ENCODE measurements around the gene EFCAB14.
A peak's percentile ranks its signal among the peaks of the same experiment; 100 is the strongest.
"Not testable (repeated sequence)": the region's sequence is repeated elsewhere in the genome, so short reads cannot be mapped to it uniquely, and the experiment has no call there.

The EFCAB14 gene

DNA sequence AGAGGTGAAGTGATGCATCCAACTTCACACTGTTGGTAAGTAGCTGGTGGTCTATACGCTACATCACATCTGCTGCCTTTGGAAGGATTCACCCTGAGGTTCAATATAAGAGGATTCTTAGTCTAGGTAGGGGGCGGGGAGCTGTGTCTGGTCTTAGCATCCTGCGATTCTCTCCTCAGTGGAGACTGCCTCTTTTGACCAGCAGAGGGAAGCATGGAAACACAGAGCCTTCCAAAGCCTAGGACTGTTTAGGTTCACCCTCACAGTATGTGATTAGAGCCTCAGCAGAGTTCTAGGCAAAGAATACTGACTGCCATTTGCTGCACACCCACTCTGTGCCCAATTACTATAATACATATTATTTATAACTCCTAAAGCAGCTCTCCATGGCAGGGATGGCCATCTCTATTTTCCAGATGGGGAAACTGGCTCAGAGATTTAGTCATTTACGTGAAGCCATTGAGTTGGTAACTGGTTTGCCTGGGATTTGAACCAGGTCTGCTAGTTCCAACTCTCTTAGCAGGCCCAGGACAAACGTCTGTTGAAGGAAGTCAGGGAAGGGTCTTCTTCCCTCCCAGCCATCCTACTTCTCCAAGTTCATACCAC lies 28.9 kb upstream of the EFCAB14 start:
- DNase-seq (ENCODE audit: low read depth) = peak; percentile 44
- TF ChIP-seq, protein P1, sequence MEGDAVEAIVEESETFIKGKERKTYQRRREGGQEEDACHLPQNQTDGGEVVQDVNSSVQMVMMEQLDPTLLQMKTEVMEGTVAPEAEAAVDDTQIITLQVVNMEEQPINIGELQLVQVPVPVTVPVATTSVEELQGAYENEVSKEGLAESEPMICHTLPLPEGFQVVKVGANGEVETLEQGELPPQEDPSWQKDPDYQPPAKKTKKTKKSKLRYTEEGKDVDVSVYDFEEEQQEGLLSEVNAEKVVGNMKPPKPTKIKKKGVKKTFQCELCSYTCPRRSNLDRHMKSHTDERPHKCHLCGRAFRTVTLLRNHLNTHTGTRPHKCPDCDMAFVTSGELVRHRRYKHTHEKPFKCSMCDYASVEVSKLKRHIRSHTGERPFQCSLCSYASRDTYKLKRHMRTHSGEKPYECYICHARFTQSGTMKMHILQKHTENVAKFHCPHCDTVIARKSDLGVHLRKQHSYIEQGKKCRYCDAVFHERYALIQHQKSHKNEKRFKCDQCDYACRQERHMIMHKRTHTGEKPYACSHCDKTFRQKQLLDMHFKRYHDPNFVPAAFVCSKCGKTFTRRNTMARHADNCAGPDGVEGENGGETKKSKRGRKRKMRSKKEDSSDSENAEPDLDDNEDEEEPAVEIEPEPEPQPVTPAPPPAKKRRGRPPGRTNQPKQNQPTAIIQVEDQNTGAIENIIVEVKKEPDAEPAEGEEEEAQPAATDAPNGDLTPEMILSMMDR (conservative IDR thresholded peaks at IDR 0.05; ENCODE audit: low read length) = peak; percentile 65

DNA sequence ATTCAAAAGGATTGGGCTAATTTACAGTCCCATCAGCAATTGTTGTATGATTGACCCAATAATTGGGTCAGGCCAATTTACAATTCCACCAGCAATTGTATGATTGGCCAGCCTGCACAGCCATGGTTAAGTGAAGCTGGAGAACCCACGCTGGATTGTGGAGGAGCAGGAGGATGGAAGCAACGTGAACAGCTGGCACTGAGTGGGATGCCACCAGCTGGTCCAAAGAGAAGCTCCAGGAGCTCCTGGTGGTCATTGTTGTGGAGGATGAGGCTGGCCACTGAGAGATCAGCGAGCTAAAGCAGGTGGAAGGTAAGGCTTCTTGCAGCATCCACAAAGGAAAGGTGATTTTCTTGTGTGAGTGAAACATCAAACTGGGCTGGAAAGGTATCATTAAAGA lies 23.2 kb upstream of the EFCAB14 start:
- no peak overlapping the region for H3K4me3 ChIP-seq (ENCODE audit: low read length)
- TF ChIP-seq, protein P1 (conservative IDR thresholded peaks at IDR 0.05; ENCODE audit: low read length) = no peak
- DNase-seq (ENCODE audit: low read depth) = no peak

More for the DNA sequence above, 28.9 kb upstream of the EFCAB14 start:
- no peak overlapping the region for H3K4me3 ChIP-seq (ENCODE audit: low read length)

DNA sequence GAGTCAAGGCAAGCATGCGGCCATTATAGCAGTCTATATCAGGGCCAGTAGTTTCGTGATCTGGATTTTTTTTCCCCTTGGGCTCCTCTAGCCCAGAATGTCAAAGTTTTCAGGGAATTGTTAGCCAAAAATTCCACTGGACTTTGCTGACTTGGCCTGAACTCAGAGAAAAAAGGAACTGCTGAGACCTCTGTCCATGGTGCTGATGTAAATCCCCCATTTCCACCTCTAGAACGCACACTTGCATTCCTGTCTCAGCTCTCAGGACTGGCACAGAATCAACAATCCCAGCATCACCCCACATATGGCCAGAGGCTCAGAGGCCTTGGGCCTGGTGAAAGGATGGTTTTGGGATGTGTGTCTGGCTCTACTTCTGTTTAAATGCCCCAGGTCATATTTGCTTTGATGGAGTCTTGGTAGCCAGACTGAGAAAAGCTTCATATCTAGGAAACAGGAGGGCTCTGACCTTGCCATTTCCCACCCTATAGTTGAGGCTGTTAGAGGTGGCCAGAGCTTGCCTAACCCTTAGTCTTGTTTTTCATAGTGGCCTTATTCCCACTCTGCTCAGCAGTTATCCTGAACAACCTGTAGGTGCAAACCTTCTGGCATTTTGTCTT lies 16.9 kb upstream of the EFCAB14 start:
- peak; percentile 49 for DNase-seq (ENCODE audit: low read depth)
- TF ChIP-seq, protein P1 (conservative IDR thresholded peaks at IDR 0.05; ENCODE audit: low read length) = peak; percentile 53
- H3K4me3 ChIP-seq (ENCODE audit: low read length) = no peak overlapping the region

DNA sequence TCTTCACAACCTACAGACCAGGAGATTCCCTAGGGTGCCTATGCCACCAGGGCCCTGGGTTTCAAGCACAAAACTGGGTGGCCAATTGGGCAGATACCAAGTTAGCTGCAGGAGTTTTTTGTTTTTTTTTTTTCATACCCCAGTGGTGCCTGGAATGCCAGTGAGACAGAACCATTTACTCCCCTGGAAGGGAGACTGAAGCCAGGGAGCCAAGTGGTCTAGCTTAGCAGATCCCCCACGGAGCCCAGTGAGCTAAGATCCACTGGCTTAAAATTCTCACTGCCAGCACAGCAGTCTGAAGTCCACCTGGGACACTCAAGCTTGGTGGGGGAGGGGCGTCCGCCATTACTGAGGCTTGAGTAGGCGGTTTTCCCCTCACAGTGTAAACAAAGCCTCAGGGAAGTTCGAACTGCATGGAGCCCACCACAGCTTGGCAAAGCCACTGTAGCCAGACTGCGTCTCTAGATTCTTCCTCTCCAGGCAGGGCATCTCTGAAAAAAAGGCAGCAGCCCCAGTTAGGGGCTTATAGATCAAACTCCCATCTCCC lies 9.5 kb upstream of the EFCAB14 start:
- not testable (repeated sequence) for H3K4me3 ChIP-seq (ENCODE audit: low read length); DNase-seq (ENCODE audit: low read depth)

DNA sequence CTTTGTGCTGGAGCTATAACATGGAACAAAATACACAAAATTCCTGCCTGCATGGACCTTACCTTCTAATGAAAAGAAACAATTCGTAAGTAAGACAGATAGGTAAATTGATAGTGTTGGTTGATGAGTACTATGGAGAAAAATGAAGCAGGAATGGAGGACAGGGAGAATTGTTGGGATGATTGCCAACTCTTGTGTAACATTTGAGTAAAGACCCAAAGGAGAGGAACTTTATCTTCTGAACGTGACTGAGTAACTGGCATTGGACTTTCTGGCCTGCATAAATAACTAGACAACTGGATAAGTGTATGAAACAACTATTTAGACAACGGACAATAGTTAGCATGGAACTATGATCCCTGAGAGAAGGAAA lies 6.8 kb upstream of the EFCAB14 start:
- DNase-seq (ENCODE audit: low read depth) = peak; percentile 18
- no peak overlapping the region for H3K4me3 ChIP-seq (ENCODE audit: low read length)
- TF ChIP-seq, protein P1 (conservative IDR thresholded peaks at IDR 0.05; ENCODE audit: low read length) = 0 out of 2 replicates have a peak, but pooled peaks have one; percentile 6

DNA sequence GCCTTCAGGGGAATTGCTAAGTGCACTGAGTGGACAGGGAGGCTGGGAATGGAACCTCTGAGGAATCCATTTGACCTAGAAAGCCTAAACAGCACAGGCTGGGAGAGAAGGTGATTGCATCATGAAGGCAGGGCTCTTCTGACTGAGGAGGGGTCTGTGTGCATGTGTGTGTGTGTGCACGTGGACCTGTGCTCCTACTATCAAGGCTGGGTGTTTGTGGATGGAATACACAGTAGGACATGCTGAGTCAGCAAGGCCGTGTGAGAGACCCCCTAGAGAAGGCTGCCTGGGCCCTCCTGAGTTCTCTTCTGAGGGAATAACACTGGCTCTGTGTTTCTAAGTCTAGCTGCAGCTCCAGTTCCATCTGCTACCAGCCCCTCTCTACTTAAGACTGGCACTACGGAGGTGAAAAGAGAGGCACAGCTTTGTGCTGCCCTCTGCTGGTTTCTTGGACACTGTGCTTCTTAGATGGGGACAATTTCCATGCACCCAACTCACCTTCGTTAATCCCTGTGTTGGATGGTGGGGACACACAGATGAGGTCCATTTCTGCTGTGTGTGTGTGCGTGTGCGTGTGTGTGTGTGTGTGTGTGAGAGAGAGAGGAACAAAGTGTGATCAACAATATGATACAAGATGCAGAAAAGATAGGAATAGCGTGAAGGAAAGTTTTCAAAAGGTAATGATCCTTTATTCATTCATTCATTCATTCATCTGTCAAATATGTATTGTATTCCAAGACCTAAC lies 6.2 kb upstream of the EFCAB14 start:
- no peak overlapping the region for H3K4me3 ChIP-seq (ENCODE audit: low read length)
- TF ChIP-seq, protein P1 (conservative IDR thresholded peaks at IDR 0.05; ENCODE audit: low read length) = peak; percentile 93
- DNase-seq (ENCODE audit: low read depth) = peak; percentile 82

DNA sequence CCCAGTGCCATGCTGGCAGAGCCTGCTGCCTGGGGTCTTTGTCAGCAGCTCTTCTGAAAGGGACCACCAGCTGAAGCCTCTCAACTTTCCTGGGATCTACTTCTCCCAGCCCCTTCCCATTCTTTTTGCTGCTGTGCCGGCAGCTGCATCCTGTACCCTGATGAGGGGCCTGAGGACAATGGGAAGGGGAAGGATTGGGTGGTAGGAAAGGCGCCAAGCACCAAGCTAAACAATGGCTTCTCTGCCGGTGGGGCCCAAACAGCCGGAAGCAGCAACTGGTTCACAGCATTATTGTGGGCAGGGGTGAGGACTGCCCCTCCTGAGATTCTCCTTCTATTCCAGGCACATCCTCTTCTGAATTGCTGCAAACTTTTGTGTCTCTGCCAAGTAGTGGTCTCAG lies 5.0 kb upstream of the EFCAB14 start:
- TF ChIP-seq, protein P1 (conservative IDR thresholded peaks at IDR 0.05; ENCODE audit: low read length) = no peak
- H3K4me3 ChIP-seq (ENCODE audit: low read length) = no peak overlapping the region
- DNase-seq (ENCODE audit: low read depth) = no peak

All from AG10803 (cell line).